NCI-H2107 treated with DMSO at 0.1 percent for 48 hours (cell line): Measurements from ENCODE around the gene IGF2BP3.
"Not testable (repeated sequence)": the region's sequence is repeated elsewhere in the genome, so short reads cannot be mapped to it uniquely, and the experiment has no call there.

Source experiments
- DNase-seq: peaks from one replicate; lab custom pipeline; 2025; ENCODE audit not compliant: unreplicated experiment; lab: John Stamatoyannopoulos, UW

IGF2BP3 gene

GRCh38 chr7:23426876-23427275, 43.4 kb downstream of the IGF2BP3 start:
- DNase-seq, result no peak

- no peak for DNase-seq
These were observed 47.4 kb downstream of the IGF2BP3 start for GRCh38 chr7:23422909-23423308.

GRCh38 chr7:23422384-23422783, 47.9 kb downstream of the IGF2BP3 start:
- no peak for DNase-seq

- DNase-seq, result no peak
These were observed 50.4 kb downstream of the IGF2BP3 start for GRCh38 chr7:23419845-23420244.

GRCh38 chr7:23419160-23419559, 51.1 kb downstream of the IGF2BP3 start:
- DNase-seq, result no peak

- no peak for DNase-seq
These were observed 52.2 kb downstream of the IGF2BP3 start for GRCh38 chr7:23418046-23418445.

- DNase-seq, result no peak
These were observed 55.1 kb downstream of the IGF2BP3 start for GRCh38 chr7:23415198-23415597.

- no peak for DNase-seq
These were observed 59.7 kb downstream of the IGF2BP3 start for GRCh38 chr7:23410446-23411183.

GRCh38 chr7:23406564-23406963, 63.7 kb downstream of the IGF2BP3 start:
- DNase-seq, result not testable (repeated sequence)

- no peak for DNase-seq
These were observed 65.1 kb downstream of the IGF2BP3 start for GRCh38 chr7:23405240-23405618.

GRCh38 chr7:23404546-23405239, 65.6 kb downstream of the IGF2BP3 start:
- no peak for DNase-seq

- no peak for DNase-seq
These were observed 66.3 kb downstream of the IGF2BP3 start for GRCh38 chr7:23403970-23404369.

- DNase-seq, result not testable (repeated sequence)
These were observed 72.2 kb downstream of the IGF2BP3 start for GRCh38 chr7:23398090-23398489.

GRCh38 chr7:23397241-23397640, 73.0 kb downstream of the IGF2BP3 start:
- DNase-seq, result no peak

GRCh38 chr7:23396222-23397015, 73.9 kb downstream of the IGF2BP3 start:
- DNase-seq, result no peak

- DNase-seq, result peak; percentile 20
These were observed 75.7 kb downstream of the IGF2BP3 start for GRCh38 chr7:23394488-23395171.

GRCh38 chr7:23393636-23394035, 76.7 kb downstream of the IGF2BP3 start:
- DNase-seq, result no peak

GRCh38 chr7:23389701-23390100, 80.6 kb downstream of the IGF2BP3 start:
- DNase-seq, result no peak

GRCh38 chr7:23387583-23387982, 82.7 kb downstream of the IGF2BP3 start:
- DNase-seq, result no peak

- no peak for DNase-seq
These were observed 85.2 kb downstream of the IGF2BP3 start for GRCh38 chr7:23385140-23385539.

- no peak for DNase-seq
These were observed 87.1 kb downstream of the IGF2BP3 start for GRCh38 chr7:23383225-23383624.
